ENCODE measurements around the gene ZNF660.
"Not testable (repeated sequence)": the region's sequence is repeated elsewhere in the genome, so short reads cannot be mapped to it uniquely, and the experiment has no call there.

The ZNF660 gene

GRCh38 chr3:44584646-44585501 is at the start of gene ZNF660:
TSS of gene ZNF660 (plus strand) at chr3:44584964. CDS start at chr3:44594194, 9,230 bp downstream.
- DNase-seq: peak in 1 of 2 donors; percentile 1

- no peak for DNase-seq
Measured at GRCh38 chr3:44535364-44535763, 49.4 kb upstream of the ZNF660 start.

GRCh38 chr3:44544811-44545210 is 40.0 kb upstream of the ZNF660 start:
- DNase-seq: not testable (repeated sequence)

- DNase-seq: peak; percentile 45 to 54
Measured at GRCh38 chr3:44554626-44555592, 29.9 kb upstream of the ZNF660 start, which contains the start of gene ZKSCAN7. TSS of gene ZKSCAN7 (plus strand) at chr3:44555193. CDS start at chr3:44557048, 1,855 bp downstream.

GRCh38 chr3:44555723-44556122 is 29.0 kb upstream of the ZNF660 start:
- no peak for DNase-seq

GRCh38 chr3:44557074-44557473 is 27.7 kb upstream of the ZNF660 start:
- no peak for DNase-seq

- DNase-seq: no peak
Measured at GRCh38 chr3:44561076-44561475, 23.7 kb upstream of the ZNF660 start.

- DNase-seq: no peak
Measured at GRCh38 chr3:44562147-44562546, 22.6 kb upstream of the ZNF660 start.

- DNase-seq: no peak
Measured at GRCh38 chr3:44568561-44568960, 16.2 kb upstream of the ZNF660 start.

GRCh38 chr3:44571024-44571423 is 13.7 kb upstream of the ZNF660 start:
- no peak for DNase-seq

GRCh38 chr3:44576613-44577012 is 8.2 kb upstream of the ZNF660 start:
- DNase-seq: no peak

- DNase-seq: not testable (repeated sequence)
Measured at GRCh38 chr3:44577354-44577952, 7.3 kb upstream of the ZNF660 start.

- not testable (repeated sequence) for DNase-seq
Measured at GRCh38 chr3:44578316-44578715, 6.4 kb upstream of the ZNF660 start.

GRCh38 chr3:44578924-44579515 is 5.7 kb upstream of the ZNF660 start:
- DNase-seq: not testable (repeated sequence)

- not testable (repeated sequence) for DNase-seq
Measured at GRCh38 chr3:44579749-44580148, 5.0 kb upstream of the ZNF660 start.

- DNase-seq: not testable (repeated sequence)
Measured at GRCh38 chr3:44580971-44581370, 3.8 kb upstream of the ZNF660 start.

GRCh38 chr3:44596621-44597020 is 11.9 kb downstream of the ZNF660 start:
- no peak for DNase-seq

- DNase-seq: no peak
Measured at GRCh38 chr3:44601749-44602148, 17.0 kb downstream of the ZNF660 start.

- DNase-seq: no peak
Measured at GRCh38 chr3:44612678-44613077, 27.9 kb downstream of the ZNF660 start.

GRCh38 chr3:44624749-44625480 is 40.2 kb downstream of the ZNF660 start, which contains the start of gene ZNF197:
TSS of gene ZNF197 (plus strand) at chr3:44625036. CDS start at chr3:44629155, 4,119 bp downstream.
- peak; percentile 57 to 64 for DNase-seq

- no peak for DNase-seq
Measured at GRCh38 chr3:44628716-44629115, 44.0 kb downstream of the ZNF660 start.

- no peak for DNase-seq
Measured at GRCh38 chr3:44632193-44632592, 47.4 kb downstream of the ZNF660 start.
